Activated CD4-positive, alpha-beta T cell treated with anti-CD3 and anti-CD28 coated beads, Interleukin-2, amount 50 U/mL, for 24 hours (primary cell): ENCODE results near the gene TTC33.
A peak's percentile ranks its signal among the peaks of the same experiment; 100 is the strongest.

Source experiments
- DNase-seq, 2 donors: peaks; one replicate each; pipeline ENCODE4 v3.0.0-alpha.2; 2020; ENCODE audit warnings: low read depth in 1 of 2, low spot score in 1 of 2

The TTC33 gene

DNA sequence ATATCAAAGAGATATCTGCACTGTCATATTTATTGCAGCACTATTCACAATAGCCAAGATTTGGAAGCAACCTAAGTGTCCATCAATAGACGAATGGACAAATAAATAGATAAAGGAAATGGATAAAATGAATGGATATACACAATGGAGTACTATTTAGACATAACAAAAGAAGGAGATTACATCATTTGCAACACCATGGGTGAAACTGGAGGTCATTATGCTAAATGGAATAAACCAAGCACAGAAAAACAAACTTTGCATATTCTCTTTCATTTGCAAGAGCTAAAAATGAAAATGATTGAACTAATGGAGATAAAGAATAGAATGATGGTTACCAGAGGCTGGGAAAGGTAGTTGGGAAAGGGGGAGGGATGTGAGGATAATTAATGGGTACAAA, 231.1 kb downstream of the TTC33 start:
- no peak for DNase-seq

DNA sequence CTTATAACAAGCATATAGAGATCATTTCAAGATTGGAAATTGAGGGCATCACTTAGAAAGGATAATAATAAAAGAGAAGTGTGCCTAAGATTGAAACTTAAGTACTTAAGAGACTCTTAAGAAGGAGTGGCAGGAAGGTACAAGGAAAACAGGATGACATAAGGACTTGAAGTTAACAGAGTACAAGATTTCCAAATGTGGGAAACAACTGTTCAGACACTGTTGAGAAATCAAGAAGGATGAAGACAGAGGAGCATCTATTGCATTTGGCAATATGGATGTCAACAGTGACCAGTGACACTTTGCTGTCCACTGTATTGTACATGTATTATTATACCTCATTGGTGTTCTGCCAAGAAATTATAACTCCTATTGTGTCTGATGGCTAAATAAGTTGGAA, 233.8 kb downstream of the TTC33 start:
- DNase-seq: no peak

DNA sequence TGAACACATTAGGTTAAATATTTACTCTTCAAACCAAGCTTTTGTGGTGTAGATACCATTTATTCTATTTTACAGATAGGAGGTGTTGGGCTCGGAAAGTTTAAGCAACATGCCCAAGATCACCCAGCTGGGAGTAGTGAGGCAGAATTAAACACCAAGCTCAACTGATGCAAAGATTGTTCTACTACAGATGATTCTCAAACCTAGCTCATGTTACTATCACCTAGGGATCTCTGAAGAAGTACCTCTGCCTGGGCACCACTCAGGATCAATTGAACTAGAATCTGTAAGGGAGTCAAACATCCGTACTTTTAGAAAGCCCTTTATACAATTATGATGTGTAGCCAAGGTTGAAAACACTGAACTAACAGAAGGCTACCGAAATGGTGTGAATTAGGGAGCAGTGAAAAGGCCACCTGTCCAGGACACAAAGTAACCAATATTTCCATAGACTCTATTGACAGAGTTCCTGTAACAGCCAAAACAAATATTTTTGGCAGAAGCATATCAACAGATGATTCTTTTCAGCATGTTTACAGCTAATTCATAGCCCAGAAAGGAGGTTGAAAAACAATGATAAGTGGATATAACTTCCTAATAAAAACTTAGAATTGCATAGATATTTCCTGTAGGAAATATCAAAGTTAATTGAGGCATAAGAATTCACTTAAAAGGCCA, 234.5 kb downstream of the TTC33 start:
- no peak for DNase-seq

DNA sequence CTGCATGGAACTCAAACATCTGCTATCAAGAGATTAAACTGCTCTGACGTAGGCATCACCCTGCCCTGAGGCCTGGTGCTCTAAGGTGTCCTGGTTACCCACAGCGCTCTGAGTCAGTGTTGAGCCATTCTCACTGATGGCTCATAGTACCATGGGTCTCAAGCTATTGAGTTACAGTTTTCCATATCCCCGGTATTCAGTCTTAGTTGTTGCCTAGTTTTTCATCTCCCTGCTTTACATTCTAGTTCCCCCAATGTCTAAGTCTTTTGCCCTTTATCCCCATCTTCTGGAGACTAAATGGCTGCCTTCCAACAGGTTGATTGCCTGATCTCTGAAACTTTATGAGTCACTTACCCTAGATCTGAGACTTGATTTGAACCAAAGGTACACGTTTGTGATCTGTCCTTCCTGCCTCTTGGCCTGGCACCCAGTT, 237.3 kb downstream of the TTC33 start:
- DNase-seq: no peak

DNA sequence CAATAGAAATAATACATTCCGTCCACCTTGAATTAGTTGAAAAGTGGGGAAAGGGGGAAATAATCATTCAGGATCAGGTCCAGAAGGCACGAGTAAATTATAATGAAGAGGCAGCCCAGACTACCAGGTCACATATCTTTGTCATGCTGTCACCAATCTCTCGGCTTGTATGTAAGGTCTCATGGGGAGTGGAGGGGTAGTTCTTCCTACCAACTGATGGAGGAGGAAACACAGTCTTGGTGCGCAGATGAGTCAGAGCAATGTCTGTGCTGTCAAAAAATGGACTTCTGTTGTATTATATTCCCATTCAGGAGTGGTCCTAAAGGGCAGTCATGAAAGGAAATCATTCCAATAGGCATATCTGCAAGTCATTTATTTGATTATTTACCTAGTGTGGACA, 240.3 kb downstream of the TTC33 start:
- DNase-seq: no peak

DNA sequence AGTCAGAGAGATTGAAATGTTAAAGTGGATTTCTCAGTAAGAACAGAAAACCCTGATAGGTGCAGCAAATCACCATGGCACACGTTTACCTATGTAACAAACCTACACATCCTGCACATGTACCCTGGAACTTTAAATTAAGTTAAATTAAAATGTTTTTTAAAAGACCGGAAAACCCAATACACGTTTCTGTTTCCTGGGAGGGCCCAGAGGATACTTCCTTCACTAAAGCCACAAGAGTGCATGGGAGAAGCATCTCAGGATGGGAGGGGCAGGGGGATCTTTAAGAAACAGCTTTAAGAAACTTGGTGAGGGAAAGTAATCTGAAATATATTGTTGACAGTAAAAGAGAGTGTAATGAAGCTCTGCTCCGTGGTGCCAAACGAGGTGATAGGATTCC, 240.8 kb downstream of the TTC33 start:
- no peak for DNase-seq

DNA sequence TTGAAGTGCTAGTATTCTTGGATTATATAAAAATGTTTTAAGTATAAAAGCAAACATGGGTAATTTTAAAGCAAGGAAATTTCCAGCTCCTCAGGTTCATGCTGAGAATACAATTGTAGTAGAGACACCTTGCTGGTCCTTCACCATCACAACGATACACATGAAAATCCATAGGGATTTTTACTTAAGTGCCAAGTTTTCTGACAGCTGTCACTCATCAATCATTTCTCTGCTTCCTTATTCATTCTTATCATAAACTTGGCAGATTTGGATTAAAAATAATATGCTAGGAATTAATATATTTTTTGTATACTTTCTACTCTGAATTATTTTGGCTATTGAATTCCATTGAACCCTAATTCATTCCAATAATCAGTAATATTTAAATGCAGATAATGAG, 244.0 kb downstream of the TTC33 start:
- DNase-seq: no peak

DNA sequence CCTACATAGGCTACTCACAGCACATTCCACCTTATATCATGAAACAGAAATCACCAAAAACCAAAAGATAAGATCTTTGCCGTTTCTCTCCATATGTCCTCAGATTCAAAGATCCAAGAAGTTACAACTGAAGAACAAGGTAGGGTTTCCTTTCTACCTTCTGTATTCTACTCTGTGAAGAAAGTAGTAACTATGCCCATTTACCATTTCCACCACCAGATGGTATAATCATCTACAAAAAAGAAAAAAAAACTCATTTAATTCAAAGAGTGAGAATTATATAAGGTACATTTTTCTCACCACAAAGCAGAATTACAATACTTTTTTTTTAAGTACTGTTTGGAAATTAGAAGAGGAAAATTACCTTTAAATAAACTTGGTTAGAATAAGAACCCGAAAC, 248.7 kb downstream of the TTC33 start:
- DNase-seq: no peak

DNA sequence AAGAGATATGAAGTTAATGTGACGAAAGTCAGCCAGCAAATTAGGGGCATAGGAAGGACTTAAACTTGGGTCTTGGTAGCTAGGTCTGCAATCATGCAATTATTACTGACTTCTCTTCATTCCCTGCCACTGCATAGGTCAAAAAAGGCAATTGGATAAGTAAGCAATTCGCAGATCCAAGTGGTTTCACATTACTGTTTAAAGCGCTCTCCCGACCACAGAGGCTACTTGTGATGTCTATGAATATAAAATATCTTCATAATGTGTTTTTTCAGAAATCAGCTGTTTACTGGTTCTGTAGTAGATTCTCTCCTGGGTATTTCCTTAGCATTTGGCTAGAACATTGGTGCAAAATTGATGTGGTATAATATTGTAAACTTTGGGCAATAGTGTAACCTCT, 250.7 kb downstream of the TTC33 start:
- DNase-seq: no peak

DNA sequence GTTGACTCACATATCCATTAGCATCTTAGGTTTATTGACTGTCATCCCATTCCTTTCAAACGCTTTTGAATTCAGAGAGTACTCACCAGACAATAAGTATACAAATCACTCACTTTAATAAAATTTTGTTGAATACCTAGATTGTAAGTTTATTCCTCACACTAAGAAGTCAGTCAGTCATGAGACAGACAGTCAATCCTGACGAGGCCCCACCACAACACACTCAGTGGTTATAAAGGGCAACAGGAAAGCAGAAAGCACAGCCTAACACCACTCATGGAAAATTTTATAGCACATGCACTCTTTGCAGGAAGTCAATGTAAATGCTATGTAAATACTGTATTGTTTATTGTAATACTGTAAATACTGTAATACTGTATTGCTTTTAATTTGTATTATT, 252.3 kb downstream of the TTC33 start:
- DNase-seq: peak in 1 of 2 donors; percentile 16

DNA sequence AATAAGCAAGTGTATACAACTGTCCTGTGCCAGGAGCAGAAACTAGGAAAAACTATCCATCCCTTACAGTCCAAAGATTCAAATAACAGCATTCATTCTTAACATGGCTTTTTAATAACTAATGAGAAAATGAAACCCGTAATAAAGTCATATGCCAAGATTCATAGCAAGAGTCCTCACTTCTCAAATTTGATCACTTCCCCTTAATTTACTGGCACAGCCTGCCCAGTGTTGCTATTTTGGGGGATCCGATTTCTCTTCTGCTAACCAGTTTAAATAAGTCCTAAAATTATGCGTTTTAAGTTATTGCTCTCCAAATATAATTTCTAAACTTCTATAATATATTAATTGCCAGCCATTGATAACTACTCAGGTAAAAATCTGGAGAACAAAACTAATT, 253.0 kb downstream of the TTC33 start:
- no peak for DNase-seq

DNA sequence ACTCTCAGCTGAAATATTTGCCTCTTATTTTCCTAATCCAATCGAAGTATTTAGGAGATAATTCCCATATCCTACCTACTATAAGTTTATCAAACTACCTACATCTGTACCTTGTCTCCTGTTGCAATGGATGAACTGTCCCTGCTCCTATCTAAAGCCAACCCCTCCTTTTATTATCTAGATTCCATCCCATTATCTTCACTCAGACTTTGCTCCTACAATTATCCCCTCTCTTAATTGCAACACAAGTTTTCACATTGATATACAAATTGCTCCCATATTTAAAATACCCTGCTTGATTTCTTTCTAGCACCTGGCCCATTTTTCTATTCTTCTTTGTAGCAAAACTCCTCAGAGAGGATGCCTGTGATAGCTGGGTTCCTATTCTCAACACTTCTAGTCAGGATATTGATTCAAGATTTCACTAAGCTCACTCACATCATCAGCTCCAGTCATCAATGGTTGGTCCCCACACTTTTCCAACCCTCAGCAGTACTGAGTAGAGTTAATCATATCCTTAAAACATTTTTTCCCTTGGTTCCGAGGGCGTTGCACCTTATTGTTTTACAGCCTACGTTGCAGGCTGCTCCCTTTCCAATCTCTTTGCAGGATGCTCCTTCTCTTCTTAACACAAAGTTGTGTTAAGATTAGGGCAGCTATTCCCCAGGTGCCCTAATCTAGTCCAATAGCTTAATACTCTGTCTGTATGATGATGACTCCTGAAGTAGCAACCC, 253.9 kb downstream of the TTC33 start:
- no peak for DNase-seq

DNA sequence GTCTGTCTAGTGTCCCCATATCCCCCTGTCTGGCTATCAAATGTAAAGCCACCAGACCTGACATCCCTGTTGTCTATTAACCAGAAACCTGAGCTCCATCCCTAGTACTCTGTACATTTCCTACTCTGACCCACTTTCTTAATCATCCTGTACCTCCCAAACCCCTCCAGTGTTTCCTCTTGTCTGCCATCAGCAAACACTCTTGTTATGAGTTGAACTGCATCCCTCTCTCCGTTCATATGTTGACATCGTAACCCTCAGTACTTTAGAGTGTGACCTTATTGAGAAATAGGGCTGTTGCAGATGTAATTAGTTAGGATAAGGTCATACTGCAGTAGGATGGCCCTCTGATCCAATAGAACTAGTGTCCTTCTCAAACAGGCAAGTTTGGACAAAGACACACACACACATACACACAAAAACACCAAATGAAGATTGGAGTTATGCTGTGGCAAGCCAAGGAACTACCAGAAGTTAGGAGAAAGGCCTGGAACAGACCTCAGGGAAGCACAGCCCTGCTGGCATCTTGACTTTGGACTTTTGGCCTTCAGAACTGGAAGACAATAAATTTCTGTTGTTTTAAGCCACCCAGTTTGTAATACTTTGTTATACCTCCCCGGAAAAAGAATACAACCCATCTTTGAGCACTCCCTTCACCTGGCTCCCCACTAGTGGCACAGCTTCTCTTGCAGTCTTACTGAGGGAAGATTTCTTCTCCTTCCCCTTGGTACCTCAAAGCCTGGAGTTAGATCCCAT, 256.1 kb downstream of the TTC33 start:
- no peak for DNase-seq

DNA sequence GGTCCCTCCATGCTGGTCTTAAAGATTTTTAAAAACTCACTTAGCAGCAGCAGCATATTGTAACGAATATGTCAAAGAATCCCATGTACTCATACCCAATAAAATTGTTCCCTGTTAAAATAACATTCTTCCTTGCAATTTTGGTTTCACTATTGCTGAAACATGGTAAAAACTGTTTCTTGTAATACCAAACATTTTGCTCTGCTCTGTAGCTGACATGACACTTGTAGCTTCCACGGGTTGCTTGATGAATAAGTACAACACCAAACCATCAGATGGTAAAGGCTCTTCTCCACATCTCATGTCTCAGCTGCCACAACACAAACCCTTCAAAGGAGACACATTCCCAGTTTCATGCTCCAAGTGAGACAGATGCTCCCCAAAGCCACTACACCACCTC, 256.8 kb downstream of the TTC33 start:
- DNase-seq: no peak

DNA sequence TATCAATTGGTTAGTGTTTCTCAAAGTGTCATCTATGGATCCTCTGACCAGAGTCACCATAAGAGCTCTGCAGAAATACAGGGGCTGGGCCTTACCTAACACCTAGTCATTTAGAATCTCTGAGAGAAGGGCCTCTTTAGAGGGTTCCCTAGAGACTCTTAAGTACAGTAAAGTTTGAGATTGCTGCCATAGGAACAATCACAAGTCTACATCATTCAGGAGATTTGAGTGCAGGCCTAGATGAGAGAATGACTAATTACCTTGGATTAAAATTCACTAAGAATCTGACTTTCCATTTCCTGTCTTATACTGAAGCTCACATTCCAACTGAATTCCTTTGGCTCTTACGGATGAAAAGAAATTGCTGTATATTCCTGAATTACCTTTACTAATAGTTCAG, 258.2 kb downstream of the TTC33 start:
- DNase-seq: no peak

DNA sequence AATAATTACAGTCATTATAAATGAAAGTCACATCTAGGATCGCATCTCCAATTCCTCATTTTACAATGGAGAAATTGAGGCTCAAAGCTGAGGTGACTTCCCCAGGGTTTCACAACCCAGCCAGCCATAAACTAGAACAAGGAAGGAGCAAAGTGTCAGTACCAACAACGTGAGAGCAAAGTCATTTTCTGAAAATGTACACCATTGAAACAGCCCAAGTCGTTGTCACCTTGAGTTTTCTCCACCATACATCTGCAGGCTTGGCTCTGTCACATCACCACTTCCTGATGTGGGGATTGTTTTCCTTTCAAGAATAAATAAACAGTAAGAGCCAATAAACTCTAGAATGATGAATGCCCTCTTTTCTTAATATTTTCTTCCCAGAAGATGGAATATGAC, 260.5 kb downstream of the TTC33 start:
- no peak for DNase-seq

DNA sequence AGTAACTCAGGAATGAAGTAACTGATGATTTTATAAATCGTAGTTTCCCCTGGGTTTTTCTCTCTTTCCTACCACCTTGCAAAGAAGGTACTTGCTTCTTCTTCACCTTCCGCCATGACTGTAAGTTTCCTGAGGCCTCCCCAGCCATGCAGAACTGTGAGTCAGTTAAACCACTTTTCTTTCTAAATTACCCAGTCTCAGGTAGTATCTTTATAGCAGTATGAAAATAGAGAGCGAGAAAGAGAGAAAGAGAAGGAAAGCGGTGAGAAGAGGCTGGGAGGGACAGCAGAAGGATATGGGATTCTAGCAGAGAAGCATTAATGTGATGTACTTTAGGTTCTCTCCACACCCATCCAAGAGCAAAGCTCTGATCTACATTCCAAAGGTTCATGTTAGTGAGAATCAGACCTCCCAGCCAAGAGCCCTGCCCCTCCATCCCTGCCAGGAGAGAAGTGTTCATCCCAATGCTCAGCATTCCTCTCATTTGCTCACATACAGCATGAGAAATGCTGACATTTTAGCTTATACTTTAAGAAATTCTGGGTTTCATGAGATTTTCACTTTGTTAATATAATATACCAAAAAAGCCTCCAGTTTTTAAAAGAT, 261.0 kb downstream of the TTC33 start:
- no peak for DNase-seq

DNA sequence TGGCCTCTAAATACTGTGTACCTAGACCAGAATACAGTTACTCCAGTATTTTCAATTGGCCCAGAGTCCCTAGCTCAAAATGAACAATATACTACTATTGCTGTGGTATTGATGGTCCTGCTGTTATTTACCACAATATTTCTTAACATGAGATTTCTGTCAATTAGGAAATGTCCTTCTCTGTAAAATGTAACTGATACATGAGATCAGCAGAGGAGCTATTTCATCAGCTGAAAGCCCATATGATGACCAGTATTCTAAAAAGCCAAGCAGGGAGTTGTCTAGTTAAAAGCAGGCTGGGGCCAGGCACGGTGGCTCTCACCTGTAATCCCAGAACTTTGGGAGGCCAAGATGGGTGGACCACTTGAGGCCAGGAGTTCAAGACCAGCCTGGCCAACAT, 263.7 kb downstream of the TTC33 start:
- no peak for DNase-seq

DNA sequence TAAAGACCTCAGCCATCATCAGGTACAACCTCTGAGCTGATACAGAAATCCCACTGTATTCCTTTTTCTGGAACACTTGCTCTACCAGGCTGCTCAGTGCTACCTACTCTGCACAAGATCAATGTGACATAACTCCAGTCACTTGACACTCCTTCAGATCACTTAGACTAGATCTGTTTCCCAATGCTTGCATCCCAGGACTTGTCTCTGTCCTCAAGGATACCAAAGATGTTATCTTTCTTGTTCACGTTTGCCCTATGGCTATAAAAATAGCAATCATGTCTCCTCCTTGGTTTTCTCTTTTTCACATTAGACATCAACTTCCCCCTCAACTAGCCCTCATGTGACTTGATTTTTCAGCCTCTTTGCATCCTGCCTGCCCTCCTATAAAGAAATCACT, 264.1 kb downstream of the TTC33 start:
- no peak for DNase-seq

DNA sequence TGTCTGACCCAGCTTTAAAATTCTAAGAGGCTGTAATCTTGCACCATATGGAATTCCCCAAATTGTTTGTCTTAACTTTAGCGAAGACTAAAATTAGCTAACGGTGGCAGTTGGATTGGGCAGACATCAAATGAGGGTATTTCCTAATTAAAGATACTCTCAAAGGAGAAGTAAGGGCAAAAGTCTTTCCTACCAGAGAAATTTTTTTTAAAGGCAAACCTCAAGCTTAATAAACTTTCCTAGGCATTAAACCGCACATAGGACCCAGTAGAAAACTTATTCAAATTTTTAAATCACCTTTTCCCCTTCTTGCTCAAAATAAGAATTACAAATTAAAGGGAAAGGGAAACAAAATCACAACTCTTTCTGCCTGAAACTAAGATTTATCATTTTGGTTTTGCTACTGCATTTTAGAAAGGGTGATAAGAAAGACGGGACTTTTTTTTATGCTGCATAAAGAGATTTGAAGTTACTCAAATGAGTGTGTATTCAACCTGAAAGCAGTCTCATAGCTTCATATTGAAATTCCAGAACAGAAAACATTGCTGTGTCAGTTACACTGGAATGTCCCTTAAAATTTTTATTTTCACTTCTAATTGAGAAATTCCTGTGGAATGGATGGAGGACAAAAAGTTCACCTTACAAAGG, 265.2 kb downstream of the TTC33 start:
- DNase-seq: no peak

DNA sequence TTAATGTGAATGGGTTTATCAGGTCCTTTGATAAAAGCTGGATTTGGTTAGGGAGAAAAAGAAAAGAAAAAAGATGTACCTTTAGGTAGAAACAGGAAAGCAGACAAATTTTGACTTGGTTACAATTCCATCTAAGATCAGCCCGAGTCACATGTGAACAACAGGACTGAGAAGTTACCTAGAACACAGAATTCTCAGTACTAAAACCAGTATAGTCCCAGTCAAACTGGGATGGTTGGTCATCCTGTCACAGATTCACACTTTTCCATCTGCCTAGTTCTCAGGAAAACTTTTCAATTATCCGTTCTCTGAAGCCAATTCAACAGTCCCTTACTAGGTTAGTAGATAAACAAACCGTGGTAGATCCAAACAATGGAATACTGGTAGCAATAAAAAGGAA, 266.3 kb downstream of the TTC33 start:
- no peak for DNase-seq
